ENCODE results near the gene SDK1. TPM values are rescaled to one million over a fixed set of nuclear protein-coding genes. Genes with fewer than 3 reads are reported as not detected.

SDK1 gene
- total RNA-seq, 2 donors from 2014 or later = 1.3 to 2.6 TPM

- Histone ChIP-seq H3K4me3 (no peak overlapping the region), H3K27ac (no peak overlapping the region), H3K9ac (ENCODE audit: low read depth in 2 of 2, low read length in 2 of 2) (no peak overlapping the region), H3K27me3 (no peaks in the 10 kb centered on the region), H3K9me3 (no peaks in the 10 kb centered on the region), H3K4me1 (no peaks in the 10 kb centered on the region), H3K36me3 (no peaks in the 10 kb centered on the region)
- TF ChIP-seq CTCF (IDR thresholded peaks at IDR 0.05) = no peak
- no peak for DNase-seq
- intact Hi-C loops (cut with DNase I) = no loop called here
Observed at GRCh38 chr7:4204513-4205165, 903.6 kb downstream of the SDK1 start.

- TF ChIP-seq CTCF (IDR thresholded peaks at IDR 0.05) = no peak
- Histone ChIP-seq H3K4me1 (no peaks in the 10 kb centered on the region), H3K36me3 (no peaks in the 10 kb centered on the region), H3K9me3 (no peaks in the 10 kb centered on the region), H3K4me3 (no peak overlapping the region), H3K27ac (no peak overlapping the region), H3K27me3 (no peaks in the 10 kb centered on the region), H3K9ac (ENCODE audit: low read depth in 2 of 2, low read length in 2 of 2) (no peak overlapping the region)
- no peak for DNase-seq
- intact Hi-C loops (cut with DNase I) = no loop called here
Observed at GRCh38 chr7:4205828-4206227, 904.8 kb downstream of the SDK1 start.

GRCh38 chr7:4207011-4207410, 906.0 kb downstream of the SDK1 start:
- Histone ChIP-seq H3K4me1 (no peaks in the 10 kb centered on the region), H3K27ac (no peak overlapping the region), H3K36me3 (no peaks in the 10 kb centered on the region), H3K4me3 (no peak overlapping the region), H3K9me3 (no peaks in the 10 kb centered on the region), H3K9ac (ENCODE audit: low read depth in 2 of 2, low read length in 2 of 2) (no peak overlapping the region), H3K27me3 (no peaks in the 10 kb centered on the region)
- no peak for TF ChIP-seq CTCF (IDR thresholded peaks at IDR 0.05)
- intact Hi-C loops (cut with DNase I) = no loop called here
- no peak for DNase-seq

GRCh38 chr7:4208086-4208485, 907.0 kb downstream of the SDK1 start:
- no peak overlapping the region for H3K27ac ChIP-seq

GRCh38 chr7:4208586-4208985, 907.5 kb downstream of the SDK1 start:
- no peak for DNase-seq
- no peaks in the 10 kb centered on the region for H3K27me3 ChIP-seq

More at GRCh38 chr7:4208086-4208485, 907.0 kb downstream of the SDK1 start:
- Histone ChIP-seq H3K4me1 (no peaks in the 10 kb centered on the region), H3K4me3 (no peak overlapping the region), H3K9me3 (no peaks in the 10 kb centered on the region), H3K27me3 (no peaks in the 10 kb centered on the region), H3K9ac (ENCODE audit: low read depth in 2 of 2, low read length in 2 of 2) (no peak overlapping the region), H3K36me3 (no peaks in the 10 kb centered on the region)
- no peak for TF ChIP-seq CTCF (IDR thresholded peaks at IDR 0.05)
- DNase-seq = no peak
- intact Hi-C loops (cut with DNase I) = no loop called here

More at GRCh38 chr7:4208586-4208985, 907.5 kb downstream of the SDK1 start:
- no peaks in the 10 kb centered on the region for H3K4me1 ChIP-seq
- H3K4me3 ChIP-seq = no peak overlapping the region
- no peak overlapping the region for H3K9ac ChIP-seq (ENCODE audit: low read depth in 2 of 2, low read length in 2 of 2)
- intact Hi-C loops (cut with DNase I) = no loop called here
- H3K36me3 ChIP-seq = no peaks in the 10 kb centered on the region
- H3K9me3 ChIP-seq = no peaks in the 10 kb centered on the region
- H3K27ac ChIP-seq = no peak overlapping the region
- no peak for TF ChIP-seq CTCF (IDR thresholded peaks at IDR 0.05)

Data from colonic mucosa (tissue), 4 donors.